HCT116 (cell line): ENCODE results near the gene TLE7. TPM values are rescaled to one million over a fixed set of nuclear protein-coding genes. Genes with fewer than 3 reads are reported as not detected.

Experiments used
- ATAC-seq: fragments of 200-7000 bp; cut with Tn5 transposase; 2 replicates; pipeline ENCODE4 v1.9.1; 2020; ENCODE audit warnings: mild to moderate bottlenecking, moderate library complexity
- BruUV-seq: library from RNA; stranded (reverse); fragments of 400-500 nt; replicated peaks from 2 replicates; lab custom pipeline; 2021; lab: Mats Ljungman, UMichigan
- CTCF ChIA-PET: fragments of 300-600 bp; sonication (Branson Sonifier 250); formaldehyde crosslinking; loops from one replicate; lab custom pipeline; 2021; ENCODE audit warnings: antibody characterized with exemption; lab: Charles Lee
- POLR2A ChIA-PET: fragments of 300-600, 350-600 bp; sonication (Branson Sonifier 250); formaldehyde crosslinking; loops from one replicate; lab custom pipeline; 2021; ENCODE audit warnings: antibody characterized with exemption; lab: Charles Lee
- RAD21 ChIA-PET, 2 experiments: fragments of 300-600 bp; sonication (Branson Sonifier 250); formaldehyde crosslinking; loops; one replicate each; lab custom pipeline; 2023; ENCODE audit warnings: low total read pairs in 2 of 2; ENCODE audit not compliant: uncharacterized antibody in 2 of 2, unreplicated experiment in 2 of 2, low non-redundant PET in 1 of 2; lab: Charles Lee
- DNase-seq: peaks from one replicate; pipeline ENCODE4 v3.0.0-alpha.2; 2010; ENCODE audit warnings: low read depth, low spot score
- H2AFZ ChIP-seq: fragments of 200-600 bp; shearing (Covaris generic), sonication (generic); 2 replicates; pipeline ENCODE4 v1.6.1; 2017; ENCODE audit warnings: low read depth, mixed run types, mixed read lengths, antibody characterized with exemption, low read length; ENCODE audit not compliant: poor library complexity, severe bottlenecking
- H3K27ac ChIP-seq: 2 replicates; pipeline ENCODE4 v1.5.1; 2012; ENCODE audit warnings: low read depth, low read length
- H3K27me3 ChIP-seq: fragments of 200-600 bp; sonication (generic); 2 replicates; pipeline ENCODE4 v1.6.1; 2016; ENCODE audit warnings: mixed run types, low read length, mixed read lengths; ENCODE audit not compliant: insufficient read depth
- H3K36me3 ChIP-seq, 2 experiments: fragments of 200-500 bp in 1 of 2; fragments of 200-600 bp in 1 of 2; sonication (Bioruptor generic) in 1 of 2; sonication (generic) in 1 of 2; 2 replicates each; pipeline versions ENCODE4 v1.5.1 to v1.6.1; 2014 to 2016; ENCODE audit warnings: low read length in 2 of 2, inconsistent platforms in 1 of 2, mixed read lengths in 1 of 2, mixed run types in 1 of 2; ENCODE audit not compliant: insufficient read depth in 2 of 2, control insufficient read depth in 1 of 2
- H3K4me1 ChIP-seq, 2 experiments: fragments of 200-600 bp in 1 of 2; sonication (generic) in 1 of 2; 2 replicates each; pipeline versions ENCODE4 v1.5.1 to v1.6.1; 2012 to 2017; ENCODE audit warnings: low read length in 2 of 2, inconsistent platforms in 1 of 2, mild to moderate bottlenecking in 1 of 2, mixed read lengths in 1 of 2, mixed run types in 1 of 2, moderate library complexity in 1 of 2; ENCODE audit not compliant: insufficient read depth in 2 of 2, control insufficient read depth in 1 of 2
- H3K4me2 ChIP-seq: fragments of 200-600 bp; sonication (generic); 2 replicates; pipeline ENCODE4 v1.6.1; 2017; ENCODE audit warnings: mixed run types, low read length, mixed read lengths
- H3K4me3 ChIP-seq, 2 experiments: fragments of 200-600 bp in 1 of 2; sonication (generic) in 1 of 2; replicated peaks in 1 of 2; 2 replicates each; pipeline ENCODE4 v1.5.1; 2011 to 2016; ENCODE audit warnings: low read length in 2 of 2, control low read depth in 1 of 2, low read depth in 1 of 2, mild to moderate bottlenecking in 1 of 2, mixed read lengths in 1 of 2, mixed run types in 1 of 2
- H3K79me2 ChIP-seq: fragments of 200-600 bp; sonication (generic); 2 replicates; pipeline ENCODE4 v1.6.1; 2017; ENCODE audit warnings: mild to moderate bottlenecking, mixed run types, low read length, moderate library complexity, mixed read lengths; ENCODE audit not compliant: insufficient read depth
- H3K9ac ChIP-seq: fragments of 200-600 bp; sonication (generic); 2 replicates; pipeline ENCODE4 v1.6.1; 2016; ENCODE audit warnings: low read length, mixed read lengths
- H3K9me2 ChIP-seq: fragments of 200-600 bp; sonication (generic), shearing (Covaris generic); 2 replicates; pipeline ENCODE4 v1.6.1; 2017; ENCODE audit warnings: mixed run types, mild to moderate bottlenecking, moderate library complexity; ENCODE audit not compliant: insufficient read depth
- H3K9me3 ChIP-seq, 2 experiments: fragments of 200-500 bp in 1 of 2; fragments of 200-600 bp in 1 of 2; sonication (Bioruptor generic) in 1 of 2; sonication (generic) in 1 of 2; 2 replicates each; pipeline ENCODE4 v1.6.1; 2014 to 2017; ENCODE audit warnings: low read length in 2 of 2, mixed read lengths in 2 of 2, inconsistent platforms in 1 of 2, low read depth in 1 of 2, mild to moderate bottlenecking in 1 of 2, mixed run types in 1 of 2, moderate library complexity in 1 of 2; ENCODE audit not compliant: control insufficient read depth in 1 of 2, insufficient read depth in 1 of 2
- H4K20me1 ChIP-seq: fragments of 200-600 bp; sonication (generic), shearing (Covaris generic); 2 replicates; pipeline ENCODE4 v1.6.1; 2017; ENCODE audit warnings: mixed run types, mild to moderate bottlenecking, moderate library complexity; ENCODE audit not compliant: insufficient read depth
- CEBPB ChIP-seq: IDR thresholded peaks from 2 replicates; pipeline ENCODE4 v1.6.1; 2012; ENCODE audit warnings: low read depth
- EGR1 ChIP-seq: IDR thresholded peaks from 2 replicates; pipeline ENCODE4 v1.6.1; 2012; ENCODE audit warnings: low read depth
- ELF1 ChIP-seq: IDR thresholded peaks from 2 replicates; pipeline ENCODE4 v1.6.1; 2012; ENCODE audit warnings: low read depth, borderline replicate concordance
- EZH2 ChIP-seq: fragments of 200-600 bp; sonication (generic); IDR thresholded peaks from 2 replicates; pipeline ENCODE4 v1.6.1; 2017; ENCODE audit warnings: antibody characterized with exemption, mixed run types
- POLR2AphosphoS5 ChIP-seq: IDR thresholded peaks from 2 replicates; pipeline ENCODE4 v1.6.1; 2011; ENCODE audit warnings: mild to moderate bottlenecking, low read depth, low read length, moderate library complexity
- REST ChIP-seq: IDR thresholded peaks from 2 replicates; pipeline ENCODE4 v1.6.1; 2012; ENCODE audit warnings: low read depth
- SIN3A ChIP-seq: IDR thresholded peaks from 2 replicates; pipeline ENCODE4 v1.6.1; 2012; ENCODE audit warnings: low read depth
- SP1 ChIP-seq: IDR thresholded peaks from 2 replicates; pipeline ENCODE4 v1.6.1; 2012; ENCODE audit warnings: low read depth
- SRF ChIP-seq: IDR thresholded peaks from 2 replicates; pipeline ENCODE4 v1.6.1; 2012; ENCODE audit warnings: low read depth
- intact Hi-C: fragments of 100-400 bp; cut with micrococcal nuclease; formaldehyde crosslinking; loops from 2 replicates; pipeline ENCODE4 v1.10.0; 2022
- total RNA-seq: library from RNA; stranded (reverse); gene quantifications from one replicate; pipeline ENCODE4 v1.2.1, GENCODE V29; 2021; ENCODE audit not compliant: unreplicated experiment

TLE7 gene
- total RNA-seq, 1 experiment from 2014 or later = not detected

- POLR2A ChIA-PET = no interaction called here
- H3K27ac ChIP-seq = no peak overlapping the region
- peaks cover 8 to 11% of the 10 kb centered on the region in 2 experiments; a peak in 2 of 4 replicates for H3K36me3 ChIP-seq
- H2AFZ ChIP-seq = no peak overlapping the region
- RAD21 ChIA-PET = no interaction called here
- no peaks in the 10 kb centered on the region; the same call in 1 of the 2 replicates for H3K9me2 ChIP-seq
- no peak overlapping the region for H3K9ac ChIP-seq
- no peaks in the 10 kb centered on the region for H4K20me1 ChIP-seq
- no peak for TF ChIP-seq EZH2
- TF ChIP-seq EGR1 = no peak
- no peak for TF ChIP-seq SIN3A
- TF ChIP-seq REST = no peak
- no peak for TF ChIP-seq SP1
- no peak for TF ChIP-seq POLR2AphosphoS5
- TF ChIP-seq CEBPB = no peak
- TF ChIP-seq ELF1 = no peak
- no peak for TF ChIP-seq SRF
- H3K79me2 ChIP-seq = no peaks in the 10 kb centered on the region
- no peaks in the 10 kb centered on the region for H3K27me3 ChIP-seq
- CTCF ChIA-PET = no interaction called here
- no TSS peak for BruUV-seq
- no peaks in the 10 kb centered on the region for H3K9me3 ChIP-seq
- H3K4me3 ChIP-seq = no peak overlapping the region
- no peak overlapping the region for H3K4me2 ChIP-seq
- ATAC-seq (no peak), DNase-seq (no peak)
- H3K4me1 ChIP-seq = peaks cover 16 to 39% of the 10 kb centered on the region in 2 experiments; a peak in 3 of 4 replicates
- intact Hi-C loops = no loop called here
These were observed 30.2 kb upstream of the TLE7 start for GRCh38 chr16:71472051-71472450.
